Kidney tubule cell (primary cell): ENCODE measurements around the gene INAFM2.
A peak's percentile ranks its signal among the peaks of the same experiment; 100 is the strongest.

Source experiments
- DNase-seq: peaks from one replicate; pipeline ENCODE4 v3.0.0-alpha.2; 2018; ENCODE audit warnings: low spot score

The INAFM2 gene

GRCh38 chr15:40287968-40288367, 35.5 kb upstream of the INAFM2 start:
- DNase-seq, result no peak

GRCh38 chr15:40289140-40289775, 34.2 kb upstream of the INAFM2 start:
- peak; percentile 83 for DNase-seq

- no peak for DNase-seq
These were observed 33.0 kb upstream of the INAFM2 start for GRCh38 chr15:40290545-40290917.

- peak; percentile 56 for DNase-seq
These were observed 32.4 kb upstream of the INAFM2 start for GRCh38 chr15:40290918-40291574.

GRCh38 chr15:40292246-40292645, 31.2 kb upstream of the INAFM2 start:
- DNase-seq, result no peak

- DNase-seq, result no peak
These were observed 30.5 kb upstream of the INAFM2 start for GRCh38 chr15:40293006-40293405.

- no peak for DNase-seq
These were observed 29.3 kb upstream of the INAFM2 start for GRCh38 chr15:40293905-40294895.

GRCh38 chr15:40295297-40295696, 28.2 kb upstream of the INAFM2 start:
- no peak for DNase-seq

GRCh38 chr15:40295877-40296560, 27.5 kb upstream of the INAFM2 start:
- DNase-seq, result no peak

- no peak for DNase-seq
These were observed 26.8 kb upstream of the INAFM2 start for GRCh38 chr15:40296561-40297230.

- no peak for DNase-seq
These were observed 26.1 kb upstream of the INAFM2 start for GRCh38 chr15:40297356-40297755.

GRCh38 chr15:40298216-40298935, 25.1 kb upstream of the INAFM2 start:
- no peak for DNase-seq

- no peak for DNase-seq
These were observed 23.1 kb upstream of the INAFM2 start for GRCh38 chr15:40300367-40300766.

- no peak for DNase-seq
These were observed 22.7 kb upstream of the INAFM2 start for GRCh38 chr15:40300771-40301170.

GRCh38 chr15:40301467-40302179, 21.9 kb upstream of the INAFM2 start:
- DNase-seq, result no peak

- no peak for DNase-seq
These were observed 21.1 kb upstream of the INAFM2 start for GRCh38 chr15:40302288-40302886.

GRCh38 chr15:40302981-40303380, 20.5 kb upstream of the INAFM2 start:
- DNase-seq, result no peak

GRCh38 chr15:40303576-40303975, 19.9 kb upstream of the INAFM2 start:
- no peak for DNase-seq

GRCh38 chr15:40305281-40305680, 18.2 kb upstream of the INAFM2 start:
- no peak for DNase-seq

- DNase-seq, result no peak
These were observed 17.1 kb upstream of the INAFM2 start for GRCh38 chr15:40306371-40306770.
